ENCODE measurements around the gene SULT1A3.
"Not testable (repeated sequence)": the region's sequence is repeated elsewhere in the genome, so short reads cannot be mapped to it uniquely, and the experiment has no call there.

The SULT1A3 gene

DNA sequence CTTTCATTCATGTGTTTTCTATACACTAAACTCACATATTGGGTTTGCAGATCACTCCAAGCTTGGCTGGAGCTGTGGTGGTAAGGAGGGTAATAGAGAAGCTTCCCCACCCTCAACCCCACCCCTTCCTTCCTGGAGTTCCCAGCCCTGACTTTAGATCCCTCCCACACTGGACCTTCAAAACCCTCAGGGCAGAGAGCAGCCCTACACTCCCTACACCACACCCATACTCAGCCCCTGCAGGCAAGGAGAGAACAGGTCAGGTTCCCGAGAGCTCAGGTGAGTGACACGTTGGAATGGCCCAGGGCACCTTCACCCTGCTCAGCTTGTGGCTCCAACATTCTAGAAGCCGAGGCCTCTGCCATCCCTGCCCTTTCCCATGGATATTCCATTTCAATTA, at the start of gene SULT1A3:
TSS of gene SULT1A3 (plus strand) at position 207 of the 400 bp plus-strand sequence. CDS start 1,474 bp downstream, outside the sequence.
- DNase-seq, result not testable (repeated sequence)

DNA sequence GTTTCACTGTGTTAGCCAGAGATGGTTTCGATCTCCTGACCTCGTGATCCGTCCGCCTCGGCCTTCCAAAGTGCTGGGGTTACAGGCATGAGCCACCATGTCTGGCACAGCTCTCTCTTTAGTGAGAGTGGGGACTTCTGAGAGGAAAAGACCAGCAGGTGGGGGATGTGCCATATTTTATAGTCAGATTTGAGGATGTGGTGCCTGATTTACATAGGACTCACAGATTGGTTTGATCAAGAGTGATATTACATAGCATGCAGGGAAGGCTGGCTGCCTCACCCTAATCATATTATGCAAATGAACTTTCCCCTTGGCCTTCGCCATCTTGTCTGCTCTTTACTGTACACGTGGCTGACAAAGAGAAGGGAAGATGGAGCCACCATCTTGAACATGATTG, 48.0 kb upstream of the SULT1A3 start:
- DNase-seq, result no peak

DNA sequence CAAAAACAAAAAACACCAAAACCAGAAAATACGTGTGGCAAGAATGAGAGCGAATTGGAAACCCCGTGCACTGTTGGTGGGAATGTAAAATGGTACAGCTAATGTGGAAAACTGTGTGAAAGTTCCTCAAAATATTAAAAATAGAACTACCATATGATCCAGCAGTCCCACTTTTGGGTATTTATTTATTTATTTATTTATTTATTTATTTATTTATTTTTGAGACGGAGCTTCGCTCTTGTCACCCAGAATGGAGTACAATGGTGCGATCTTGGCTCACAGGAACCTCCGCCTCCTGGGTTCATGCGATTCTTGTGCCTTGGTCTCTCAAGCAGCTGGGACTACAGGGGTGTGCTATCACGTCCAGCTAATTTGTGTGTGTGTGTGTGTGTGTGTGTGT, 46.5 kb upstream of the SULT1A3 start:
- no peak for DNase-seq

DNA sequence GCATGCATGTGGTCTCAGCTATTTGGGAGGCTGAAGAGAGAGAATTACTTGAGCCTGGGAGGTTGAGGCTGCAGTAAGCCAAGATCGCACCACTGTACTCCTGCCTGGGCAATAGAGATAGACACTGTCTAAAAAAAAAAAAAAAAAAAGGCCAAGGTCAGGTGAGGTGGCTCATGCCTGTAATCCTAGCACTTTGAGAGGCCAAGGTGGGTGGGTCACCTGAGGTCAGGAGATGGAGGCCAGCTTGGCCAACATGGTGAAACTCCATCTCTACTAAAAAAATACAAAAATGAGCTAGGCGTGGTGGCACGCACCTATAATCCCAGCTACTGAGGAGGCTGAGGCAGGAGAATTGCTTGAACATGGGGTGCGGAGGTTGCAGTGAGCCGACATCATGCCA, 43.9 kb upstream of the SULT1A3 start:
- DNase-seq, result no peak

DNA sequence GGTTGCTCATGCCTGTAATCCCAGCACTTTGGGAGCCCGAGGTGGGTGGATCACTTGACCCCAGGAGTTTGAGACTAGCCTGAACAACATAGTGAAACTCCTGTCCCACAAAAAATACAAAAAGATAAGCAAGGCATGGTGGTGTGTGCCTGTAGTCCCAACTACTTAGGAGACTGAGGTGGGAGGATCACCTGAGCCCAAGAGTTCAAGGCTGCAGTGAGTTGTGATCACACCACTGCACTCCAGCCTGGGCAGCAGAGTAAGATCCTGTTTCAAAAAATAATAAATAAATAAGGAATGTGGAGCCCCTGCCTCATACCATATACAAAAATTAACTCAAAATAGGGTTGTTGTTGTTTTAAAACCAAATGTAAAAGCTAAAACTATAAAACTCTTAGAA, 41.8 kb upstream of the SULT1A3 start:
- DNase-seq, result no peak

DNA sequence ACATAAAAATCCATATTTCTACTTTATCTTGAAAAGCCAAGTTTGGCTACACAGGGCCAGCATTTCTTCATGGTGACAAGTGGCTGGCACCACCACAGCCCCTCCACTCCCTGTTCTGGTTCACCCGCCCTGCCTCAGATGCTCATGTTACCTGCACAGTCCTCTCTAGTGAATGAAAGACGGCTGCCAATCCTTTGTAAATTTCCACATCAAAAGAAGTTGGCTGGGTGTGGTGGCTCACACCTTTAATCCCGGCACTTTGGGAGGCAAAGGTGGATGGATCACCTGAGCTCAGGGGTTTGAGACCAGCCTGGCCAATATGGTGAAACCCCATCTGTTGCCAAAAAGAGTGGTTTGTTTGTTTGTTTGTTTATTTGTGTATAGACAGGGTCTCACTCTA, 35.5 kb upstream of the SULT1A3 start:
- no peak for DNase-seq

DNA sequence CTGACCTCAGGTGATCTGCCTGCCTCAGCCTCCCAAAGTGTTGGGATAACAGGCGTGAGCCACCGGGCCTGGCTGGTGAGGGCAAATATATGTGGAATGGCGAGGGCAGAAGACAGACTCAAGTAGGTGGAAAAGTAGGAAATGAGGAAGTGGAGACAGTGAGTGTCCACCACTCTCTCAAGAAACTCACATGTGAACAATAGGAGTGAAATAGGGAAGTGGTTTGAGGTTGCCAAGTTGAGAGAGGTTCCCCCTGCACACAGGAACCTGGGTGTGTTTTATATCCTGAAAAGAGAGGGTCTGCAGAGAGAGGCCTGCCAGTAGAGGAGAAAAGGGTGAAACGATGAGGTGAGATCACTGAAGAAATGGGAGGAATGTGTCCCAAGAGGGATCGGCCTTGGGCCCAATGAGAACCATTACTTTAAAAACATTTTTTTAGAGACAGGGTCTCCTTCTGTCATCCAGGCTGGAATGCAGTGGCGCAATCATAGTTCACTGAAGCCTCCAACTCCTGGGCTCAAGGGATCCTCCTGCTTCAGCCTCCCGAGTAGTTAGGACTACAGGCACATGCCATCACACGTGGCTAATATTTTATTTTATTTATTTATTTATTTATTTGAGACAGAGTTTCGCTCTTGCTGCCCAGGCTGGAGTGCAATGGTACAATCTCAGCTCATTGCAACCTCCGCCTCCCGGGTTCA, 32.7 kb upstream of the SULT1A3 start:
- DNase-seq, result no peak

DNA sequence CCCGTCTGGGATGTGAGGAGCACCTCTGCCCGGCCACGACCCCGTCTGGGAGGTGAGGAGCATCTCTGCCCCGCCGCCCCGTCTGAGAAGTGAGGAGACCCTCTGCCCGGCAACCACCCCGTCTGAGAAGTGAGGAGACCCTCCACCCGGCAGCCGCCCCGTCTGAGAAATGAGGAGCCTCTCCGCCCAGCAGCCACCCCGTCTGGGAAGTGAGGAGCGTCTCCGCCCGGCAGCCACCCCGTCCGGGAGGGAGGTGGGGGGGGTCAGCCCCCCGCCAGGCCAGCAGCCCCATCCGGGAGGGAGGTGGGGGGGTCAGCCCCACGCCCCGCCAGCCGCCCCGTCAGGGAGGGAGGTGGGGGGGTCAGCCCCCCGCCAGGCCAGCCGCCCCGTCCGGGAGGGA, 30.3 kb upstream of the SULT1A3 start:
- DNase-seq, result not testable (repeated sequence)

DNA sequence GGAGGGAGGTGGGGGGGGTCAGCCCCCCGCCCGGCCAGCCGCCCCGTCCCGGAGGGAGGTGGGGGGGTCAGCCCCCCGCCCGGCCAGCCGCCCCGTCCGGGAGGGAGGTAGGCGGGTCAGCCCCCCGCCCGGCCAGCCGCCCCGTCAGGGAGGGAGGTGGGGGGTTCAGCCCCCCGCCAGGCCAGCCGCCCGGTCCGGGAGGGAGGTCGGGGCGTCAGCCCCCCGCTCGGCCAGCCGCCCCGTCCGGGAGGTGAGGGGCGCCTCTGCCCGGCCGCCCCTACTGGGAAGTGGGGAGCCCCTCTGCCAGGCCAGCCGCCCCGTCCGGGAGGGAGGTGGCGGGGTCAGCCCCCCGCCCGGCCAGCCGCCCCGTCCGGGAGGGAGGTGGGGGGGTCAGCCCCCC, 29.6 kb upstream of the SULT1A3 start:
- DNase-seq, result not testable (repeated sequence)

DNA sequence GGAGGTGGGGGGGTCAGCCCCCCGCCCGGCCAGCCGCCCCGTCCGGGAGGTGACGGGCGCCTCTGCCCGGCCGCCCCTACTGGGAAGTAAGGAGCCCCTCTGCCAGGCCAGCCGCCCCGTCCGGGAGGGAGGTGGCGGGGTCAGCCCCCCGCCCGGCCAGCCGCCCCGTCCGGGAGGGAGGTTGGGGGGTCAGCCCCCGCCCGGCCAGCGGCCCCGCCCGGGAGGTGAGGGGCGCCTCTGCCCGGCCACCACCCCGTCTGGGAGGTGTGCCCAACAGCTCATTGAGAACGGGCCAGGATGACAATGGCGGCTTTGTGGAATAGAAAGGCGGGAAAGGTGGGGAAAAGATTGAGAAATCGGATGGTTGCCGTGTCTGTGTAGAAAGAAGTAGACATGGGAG, 28.9 kb upstream of the SULT1A3 start:
- not testable (repeated sequence) for DNase-seq

DNA sequence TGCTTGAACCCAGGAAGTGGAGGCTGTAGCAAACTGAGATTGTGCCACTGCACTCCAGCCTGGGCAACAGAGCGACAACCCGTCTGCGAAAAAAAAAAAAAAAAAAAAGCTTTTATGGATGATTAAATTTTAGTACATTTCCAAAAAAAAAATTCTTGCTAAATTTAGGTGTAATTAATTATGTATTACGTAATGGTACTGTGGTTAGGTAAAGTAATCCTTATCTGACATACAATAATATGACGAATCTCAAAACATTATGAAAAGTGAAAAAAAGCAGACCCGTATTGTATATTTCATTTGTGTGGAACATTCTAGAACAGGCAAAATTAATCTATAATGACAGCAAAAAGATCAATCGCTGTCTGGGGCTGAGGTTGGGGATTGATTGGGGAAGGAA, 26.0 kb upstream of the SULT1A3 start:
- DNase-seq, result no peak

DNA sequence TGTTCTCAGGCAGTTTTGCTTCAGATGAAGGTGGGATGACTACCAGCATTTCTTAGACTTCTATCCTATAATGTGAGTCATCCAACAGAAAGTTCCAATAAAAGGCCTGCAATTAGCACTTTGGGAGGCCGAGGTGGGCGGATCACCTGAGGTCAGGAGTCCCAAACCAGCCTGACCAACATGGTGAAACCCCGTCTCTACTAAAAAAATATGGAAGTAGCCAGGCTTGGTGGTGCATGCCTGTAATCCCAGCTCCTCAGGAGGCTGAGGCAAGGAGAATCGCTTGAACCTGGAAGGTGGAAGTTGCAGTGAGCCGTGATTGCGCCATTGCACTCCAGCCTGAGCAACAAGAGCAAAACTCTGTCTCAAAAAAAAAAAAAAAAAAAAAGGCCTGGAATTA, 22.2 kb upstream of the SULT1A3 start:
- DNase-seq, result not testable (repeated sequence)

DNA sequence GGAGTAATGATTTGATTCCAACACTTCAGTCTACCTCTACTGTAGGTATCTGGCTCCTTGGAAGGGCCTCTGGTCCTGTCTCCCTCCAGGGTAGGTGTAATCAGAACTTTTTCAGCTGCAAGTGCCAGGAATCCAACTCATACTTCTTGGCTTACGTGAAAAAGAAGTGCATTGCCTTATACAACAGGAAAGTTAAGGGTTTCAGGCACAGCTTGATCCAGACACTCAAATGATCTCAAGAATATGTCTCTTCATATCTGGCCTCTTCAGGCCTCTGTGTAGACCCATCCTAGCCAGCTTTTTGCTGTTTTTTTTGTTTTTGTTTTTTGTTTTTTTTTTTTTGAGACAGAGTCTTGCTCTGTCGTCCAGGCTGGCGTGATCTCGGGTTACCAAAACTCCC, 19.9 kb upstream of the SULT1A3 start:
- DNase-seq, result no peak

DNA sequence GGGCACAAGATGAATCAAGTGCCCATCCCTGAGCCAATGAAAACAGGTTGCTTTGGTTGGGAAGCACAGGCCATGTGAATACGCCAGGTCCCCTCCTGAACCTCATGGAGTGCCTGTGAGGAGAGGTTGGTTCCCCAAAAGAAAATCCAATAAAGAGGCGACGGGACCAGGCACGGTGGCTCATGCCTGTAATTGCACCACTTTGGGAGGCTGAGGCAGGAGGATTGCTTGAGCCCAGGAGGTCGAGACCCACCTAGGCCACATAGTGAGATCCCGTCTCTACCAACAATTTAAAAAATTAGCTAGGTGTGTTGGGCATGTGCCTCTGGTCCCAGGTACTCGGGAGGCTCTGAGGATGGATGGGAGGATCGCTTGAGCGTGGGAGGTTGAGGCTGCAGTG, 19.1 kb upstream of the SULT1A3 start:
- DNase-seq, result no peak

DNA sequence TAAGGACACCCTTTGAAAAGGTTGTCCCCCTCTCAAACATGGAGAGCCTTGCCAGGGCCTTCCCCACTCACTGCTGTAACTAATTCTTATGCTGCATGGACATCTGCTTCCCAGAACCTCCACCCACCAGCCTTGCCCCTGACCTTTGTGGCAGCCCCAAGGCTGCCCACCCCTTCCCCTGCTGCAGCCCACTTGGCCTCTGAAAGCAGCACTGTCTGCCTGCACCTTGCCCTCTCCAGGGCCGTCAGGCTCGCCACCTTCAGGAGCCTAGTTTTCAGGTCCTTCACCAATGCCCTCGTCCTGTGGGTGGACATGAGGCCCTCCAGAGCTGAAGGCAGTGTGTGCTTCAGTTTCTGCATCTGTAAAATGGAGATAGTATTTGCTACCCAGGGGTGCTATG, 18.3 kb upstream of the SULT1A3 start:
- DNase-seq, result no peak

DNA sequence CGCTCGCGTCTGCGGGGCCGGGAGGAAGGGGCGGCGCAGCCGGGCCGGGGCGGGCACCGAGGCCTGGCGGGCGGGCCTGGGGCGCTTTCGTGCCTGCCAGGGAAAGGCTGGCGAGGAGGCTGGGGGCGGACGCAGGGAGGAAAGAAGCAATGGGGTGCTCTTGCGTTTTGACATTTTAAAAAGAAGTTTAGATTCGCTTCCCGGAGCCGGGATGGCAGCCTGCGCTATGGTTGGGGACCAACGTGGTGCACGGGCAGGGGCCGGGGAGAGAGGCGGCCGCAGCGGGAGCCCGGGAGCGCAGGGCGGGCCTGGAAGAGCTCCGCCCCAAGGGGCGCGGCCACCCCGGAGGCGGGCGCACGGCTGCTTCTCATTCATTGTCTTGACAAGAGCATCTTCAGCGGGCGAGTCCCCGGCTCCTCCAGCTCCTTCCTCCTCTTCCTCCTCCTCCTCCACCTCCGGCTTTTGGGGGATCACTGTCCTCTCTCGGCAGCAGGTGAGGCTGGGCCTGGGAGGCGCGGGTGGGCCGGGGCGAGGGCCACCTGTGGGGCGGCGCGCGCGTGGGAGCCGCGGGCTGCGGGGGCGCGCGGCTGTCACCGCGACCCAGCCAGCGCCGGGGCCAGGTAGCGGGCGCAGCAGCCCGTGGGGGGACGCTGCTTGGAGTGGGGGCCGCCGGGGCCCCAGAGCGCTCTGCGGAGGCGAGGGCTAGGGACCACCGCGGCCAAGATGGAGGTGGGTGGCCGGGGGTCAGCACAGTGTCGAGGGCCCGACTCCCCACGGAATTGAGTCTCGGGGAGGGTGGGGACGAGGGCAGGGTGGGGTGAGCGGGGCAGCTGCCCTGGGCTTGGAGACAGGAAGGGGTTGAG, 15.6 kb upstream of the SULT1A3 start, which contains the start of gene CORO1A:
TSS of gene CORO1A (plus strand) at position 370 of the 863 bp plus-strand sequence. CDS start 1,608 bp downstream, outside the sequence.
- DNase-seq, result peak; percentile 76

DNA sequence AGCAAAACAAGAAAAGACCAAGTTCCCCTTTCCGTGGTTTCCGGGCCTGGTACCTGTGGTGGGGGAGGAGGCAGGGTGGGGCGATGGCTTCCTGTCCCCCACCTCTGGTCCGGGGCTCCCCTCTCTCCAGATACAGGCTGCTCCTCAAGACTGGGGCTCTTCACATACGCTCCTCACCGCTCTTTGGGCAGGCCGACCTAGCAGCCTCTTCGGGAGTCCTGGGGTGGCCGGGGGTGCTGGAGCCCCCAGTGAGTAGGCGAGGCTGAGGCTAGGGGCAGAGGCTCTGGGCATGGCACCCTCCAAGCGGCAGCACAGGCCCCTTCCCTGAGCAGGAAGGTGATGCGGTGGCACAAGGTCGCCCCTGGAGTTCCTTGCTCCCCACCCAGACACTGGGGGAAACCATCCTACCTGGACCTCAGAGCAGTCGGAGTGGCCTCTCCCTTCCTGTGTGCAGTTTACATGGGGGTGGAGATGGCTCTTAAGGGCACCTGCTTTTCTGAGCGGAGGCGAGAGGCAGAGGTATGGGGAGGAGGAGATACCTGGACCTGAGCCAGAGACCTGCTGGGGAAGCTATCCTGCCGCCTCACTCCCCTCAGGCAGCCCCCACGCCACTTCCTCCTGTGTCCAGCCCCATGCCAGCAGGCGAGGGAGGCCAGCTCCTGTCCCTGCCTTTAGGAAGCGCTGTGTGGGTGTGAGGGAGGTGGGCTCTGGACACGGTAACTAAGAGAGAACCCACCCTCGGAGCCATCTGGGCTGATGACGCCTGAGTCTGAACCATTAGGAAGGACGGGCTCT, 14.8 kb upstream of the SULT1A3 start:
- DNase-seq, result no peak

DNA sequence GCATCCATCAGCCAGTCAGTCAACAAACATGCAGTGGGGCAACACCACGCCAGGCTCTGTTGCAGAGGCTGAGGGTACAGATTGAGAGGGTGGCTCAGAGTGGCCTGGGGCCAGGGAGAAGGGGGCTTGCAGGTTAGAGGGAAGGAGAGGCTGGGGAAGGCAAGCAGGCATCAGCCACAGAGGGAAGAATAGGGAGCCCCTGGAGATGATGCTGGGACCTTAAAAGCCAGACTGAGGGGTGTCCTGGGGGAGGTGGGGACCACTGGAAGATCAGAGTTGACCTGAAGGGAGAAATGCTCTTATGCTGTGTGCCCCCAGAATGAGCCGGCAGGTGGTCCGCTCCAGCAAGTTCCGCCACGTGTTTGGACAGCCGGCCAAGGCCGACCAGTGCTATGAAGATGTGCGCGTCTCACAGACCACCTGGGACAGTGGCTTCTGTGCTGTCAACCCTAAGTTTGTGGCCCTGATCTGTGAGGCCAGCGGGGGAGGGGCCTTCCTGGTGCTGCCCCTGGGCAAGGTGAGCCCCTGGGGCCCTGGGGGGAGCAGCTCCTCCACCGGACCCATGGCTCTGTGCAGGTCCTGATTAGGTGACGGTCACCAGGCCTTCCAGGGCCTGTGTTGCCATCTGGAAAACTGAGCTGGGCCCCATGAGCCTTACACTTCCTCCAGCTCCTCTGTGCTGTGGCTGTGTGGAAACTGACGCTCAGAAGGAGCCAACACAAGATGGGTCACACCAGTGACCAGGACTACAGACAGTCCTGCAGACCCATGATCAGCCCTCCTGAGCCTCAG, 14.0 kb upstream of the SULT1A3 start:
- DNase-seq, result no peak

DNA sequence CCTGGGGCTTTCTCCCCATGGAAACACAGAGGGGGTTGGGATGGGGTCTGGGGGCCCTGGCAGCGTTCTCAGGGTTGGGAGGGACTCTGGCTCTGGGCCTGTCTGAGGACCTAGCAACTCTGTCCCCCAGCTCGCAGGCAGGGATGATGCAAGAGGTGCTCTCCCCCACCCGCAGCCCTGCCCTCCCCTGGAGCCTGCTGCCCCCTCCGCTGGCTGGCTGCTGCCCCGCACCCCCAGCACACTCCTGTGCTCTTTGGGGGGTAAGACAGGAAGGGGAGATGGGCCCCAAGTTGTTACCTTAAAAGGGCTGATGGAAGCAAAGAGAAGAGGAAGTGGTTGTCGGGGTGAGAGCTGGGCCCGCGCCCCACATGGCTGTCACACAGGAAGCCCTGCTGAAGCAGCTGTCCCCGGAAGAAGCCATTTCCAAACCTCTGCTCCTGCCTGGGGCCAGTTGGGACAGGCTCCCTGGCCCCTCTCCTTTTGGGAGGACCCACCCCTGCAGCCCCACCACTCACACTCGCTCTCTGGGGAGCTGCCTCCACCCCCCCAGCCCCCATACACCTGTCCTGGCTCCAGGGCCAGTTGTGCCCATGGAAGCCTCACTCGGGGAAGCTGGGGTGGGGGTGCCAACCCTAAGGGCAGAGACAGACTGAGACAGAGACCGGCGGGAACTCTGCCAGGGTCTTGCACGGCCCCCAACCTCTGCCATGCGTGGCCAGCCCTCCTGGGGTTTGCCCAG, 13.2 kb upstream of the SULT1A3 start:
- DNase-seq, result no peak

DNA sequence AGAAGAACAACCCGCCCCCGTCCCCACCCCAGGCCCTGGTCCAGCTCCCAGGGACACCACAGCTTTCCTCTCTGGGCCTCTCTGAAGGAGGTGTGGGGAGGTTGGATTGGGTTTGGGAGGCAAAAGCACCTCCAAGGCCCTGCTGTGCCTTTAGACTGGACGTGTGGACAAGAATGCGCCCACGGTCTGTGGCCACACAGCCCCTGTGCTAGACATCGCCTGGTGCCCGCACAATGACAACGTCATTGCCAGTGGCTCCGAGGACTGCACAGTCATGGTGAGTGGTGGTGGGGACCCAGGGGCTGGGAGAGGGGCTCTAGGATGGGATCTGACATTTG, 12.6 kb upstream of the SULT1A3 start:
- no peak for DNase-seq

DNA sequence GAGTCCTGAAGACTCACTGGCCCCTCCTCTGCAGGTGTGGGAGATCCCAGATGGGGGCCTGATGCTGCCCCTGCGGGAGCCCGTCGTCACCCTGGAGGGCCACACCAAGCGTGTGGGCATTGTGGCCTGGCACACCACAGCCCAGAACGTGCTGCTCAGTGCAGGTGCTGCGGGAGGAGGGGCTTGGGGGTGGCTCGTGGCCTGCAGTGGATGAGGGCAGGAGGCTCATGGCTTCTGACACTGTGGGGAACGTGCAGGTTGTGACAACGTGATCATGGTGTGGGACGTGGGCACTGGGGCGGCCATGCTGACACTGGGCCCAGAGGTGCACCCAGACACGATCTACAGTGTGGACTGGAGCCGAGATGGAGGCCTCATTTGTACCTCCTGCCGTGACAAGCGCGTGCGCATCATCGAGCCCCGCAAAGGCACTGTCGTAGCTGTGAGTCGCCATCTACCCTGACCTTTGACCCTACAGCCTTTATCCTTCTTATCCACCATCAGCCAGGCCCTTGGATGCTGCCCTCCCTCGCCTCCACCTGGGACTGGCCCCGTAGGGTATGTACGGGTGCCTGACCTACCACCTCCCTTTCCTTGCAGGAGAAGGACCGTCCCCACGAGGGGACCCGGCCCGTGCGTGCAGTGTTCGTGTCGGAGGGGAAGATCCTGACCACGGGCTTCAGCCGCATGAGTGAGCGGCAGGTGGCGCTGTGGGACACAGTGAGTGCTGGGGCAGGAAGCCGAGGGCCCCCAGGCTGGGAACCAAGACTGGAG, 12.1 kb upstream of the SULT1A3 start:
- DNase-seq, result peak; percentile 40
